Common myeloid progenitor, CD34-positive (primary cell): ENCODE data around the gene TPCN1.

ENCODE experiments used
- CTCF ChIA-PET: fragments of 350-600 bp; sonication (Branson Sonifier 250); formaldehyde crosslinking; loops from one replicate; lab custom pipeline; 2021; ENCODE audit warnings: antibody characterized with exemption; lab: Charles Lee
- POLR2A ChIA-PET: fragments of 350-600 bp; sonication (Branson Sonifier 250); formaldehyde crosslinking; loops from one replicate; lab custom pipeline; 2021; ENCODE audit warnings: antibody characterized with exemption; lab: Charles Lee
- DNase-seq, 3 donors: peaks; one replicate each; pipeline versions ENCODE4 v3.0.0 to v3.0.0-alpha.2; 2013
- H3K27ac ChIP-seq, 2 experiments: 1 replicate in 1 of 2; 2 replicates in 1 of 2; pipeline ENCODE4 v1.7.0; 2013; ENCODE audit warnings: inconsistent platforms in 2 of 2, low read length in 2 of 2, mild to moderate bottlenecking in 2 of 2, low read depth in 1 of 2, moderate library complexity in 1 of 2; ENCODE audit not compliant: severe bottlenecking in 2 of 2, insufficient read depth in 1 of 2, poor library complexity in 1 of 2
- H3K27me3 ChIP-seq, 5 experiments: replicated peaks in 2 of 5; 1 replicate in 3 of 5; 2 replicates in 2 of 5; pipeline versions ENCODE4 v1.6.1 to v1.7.0; 2013; ENCODE audit warnings: low read length in 4 of 5, mild to moderate bottlenecking in 2 of 5, moderate library complexity in 2 of 5, inconsistent platforms in 1 of 5; ENCODE audit not compliant: insufficient read depth in 5 of 5, control insufficient read depth in 4 of 5
- H3K36me3 ChIP-seq, 4 experiments: 1 replicate in 2 of 4; 2 replicates in 2 of 4; pipeline versions ENCODE4 v1.6.1 to v1.7.0; 2013; ENCODE audit warnings: low read length in 3 of 4, control low read depth in 1 of 4, mild to moderate bottlenecking in 1 of 4; ENCODE audit not compliant: control insufficient read depth in 4 of 4, insufficient read depth in 4 of 4
- H3K4me1 ChIP-seq, 4 experiments: 1 replicate in 3 of 4; 2 replicates in 1 of 4; pipeline versions ENCODE4 v1.6.1 to v1.7.1; 2013; ENCODE audit warnings: low read length in 3 of 4, mild to moderate bottlenecking in 3 of 4, control low read depth in 1 of 4, inconsistent platforms in 1 of 4, moderate library complexity in 1 of 4; ENCODE audit not compliant: control insufficient read depth in 4 of 4, insufficient read depth in 4 of 4; ENCODE audit errors: control extremely low read depth in 1 of 4
- H3K4me3 ChIP-seq, 7 experiments: 1 replicate in 4 of 7; 2 replicates in 3 of 7; pipeline versions ENCODE4 v1.5.1 to v1.7.0; 2013; ENCODE audit warnings: mild to moderate bottlenecking in 7 of 7, low read length in 6 of 7, moderate library complexity in 6 of 7, inconsistent platforms in 2 of 7, low read depth in 2 of 7, control low read depth in 1 of 7; ENCODE audit not compliant: insufficient read depth in 4 of 7, control insufficient read depth in 1 of 7; ENCODE audit errors: extremely low read depth in 1 of 7
- H3K9me3 ChIP-seq, 5 experiments: 1 replicate in 4 of 5; 2 replicates in 1 of 5; pipeline versions ENCODE4 v1.6.1 to v1.7.1; 2013; ENCODE audit warnings: low read length in 4 of 5, mild to moderate bottlenecking in 2 of 5, inconsistent platforms in 1 of 5, low read depth in 1 of 5, moderate library complexity in 1 of 5; ENCODE audit not compliant: control insufficient read depth in 4 of 5, insufficient read depth in 2 of 5; ENCODE audit errors: control extremely low read depth in 1 of 5
- WGBS: methylation state at CpG from one replicate; pipeline ENCODE4 v1.1.5; 2013; ENCODE audit not compliant: insufficient coverage; 5-methylcytosine and 5-hydroxymethylcytosine counted together

TPCN1 gene

DNA sequence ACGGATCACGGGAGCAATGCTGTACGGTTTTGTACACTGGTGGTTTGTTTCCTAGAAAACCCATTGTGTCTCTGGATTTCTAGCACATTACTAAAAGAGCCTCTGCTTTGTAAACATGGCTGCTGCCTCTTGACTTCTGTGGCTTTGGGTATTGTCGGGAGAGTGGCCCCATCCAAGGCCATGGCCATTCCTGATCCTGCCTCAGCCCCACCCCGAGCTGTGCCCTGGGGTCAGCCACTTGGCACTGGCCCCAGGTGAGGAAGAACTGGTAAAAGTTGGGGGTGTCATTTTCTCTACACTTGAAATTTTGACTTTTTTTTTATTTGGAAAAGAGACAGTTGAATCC, 77.2 kb downstream of the TPCN1 start:
- Histone ChIP-seq H3K4me1 (peaks cover 6 to 15% (median 11%) of the 10 kb centered on the region in 4 experiments), H3K27me3 (no peaks in the 10 kb centered on the region), H3K27ac (no peak overlapping the region), H3K4me3 (no peak overlapping the region), H3K36me3 (peaks cover under 1 to 54% (median 30%) of the 10 kb centered on the region in 4 experiments), H3K9me3 (no peaks in the 10 kb centered on the region)
- ChIA-PET CTCF (no interaction called here), POLR2A (no interaction called here)
- WGBS = 89% methylated on average over 4 of the region's 5 CpGs
- DNase-seq = no peak

DNA sequence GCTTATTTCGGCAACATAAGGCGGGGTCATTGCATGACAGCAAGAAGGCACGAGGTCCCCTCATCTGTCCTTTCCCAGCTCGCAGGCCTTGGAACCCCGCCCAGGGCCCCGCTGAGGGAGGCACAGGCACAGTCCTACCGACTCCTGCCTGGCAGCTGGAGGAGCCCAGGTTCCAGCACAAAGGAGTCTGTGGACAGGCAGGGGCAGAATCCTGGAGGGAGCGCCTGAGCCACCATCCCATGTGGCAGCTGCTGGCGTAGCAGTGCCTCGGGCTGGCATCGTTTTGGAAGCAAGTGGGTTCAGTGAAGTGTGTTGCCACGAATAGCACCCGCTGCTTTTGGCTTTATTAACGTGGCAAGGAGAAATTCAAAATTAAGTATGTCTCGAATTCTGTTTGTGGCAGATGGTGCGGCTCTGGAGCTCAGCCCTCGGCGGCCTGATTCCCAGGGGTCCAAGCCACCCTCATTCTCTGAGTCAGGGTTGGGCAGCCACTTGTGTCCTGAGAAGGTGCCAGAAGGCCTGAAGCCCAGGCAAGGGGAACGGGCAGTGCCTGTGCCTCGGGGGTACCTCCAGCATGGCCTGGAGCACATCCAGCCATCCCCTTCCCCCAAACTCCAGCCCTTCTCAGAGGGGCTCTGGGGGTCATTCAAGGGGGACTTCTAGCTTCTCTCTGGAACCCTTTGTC, 77.7 kb downstream of the TPCN1 start:
- Histone ChIP-seq H3K36me3 (peaks cover 3 to 50% (median 29%) of the 10 kb centered on the region in 4 experiments), H3K4me1 (peaks cover 6 to 17% (median 13%) of the 10 kb centered on the region in 4 experiments), H3K27ac (no peak overlapping the region), H3K27me3 (no peaks in the 10 kb centered on the region), H3K4me3 (no peak overlapping the region), H3K9me3 (no peaks in the 10 kb centered on the region)
- 98% methylated on average over 16 of the region's 20 CpGs for WGBS
- ChIA-PET POLR2A (no interaction called here), CTCF (interaction anchor here (0.9 kb wide), 1 partner anchor 103 kb away, joined by 3 read pairs; no protein-coding TSS in a partner anchor)
- DNase-seq = no peak

DNA sequence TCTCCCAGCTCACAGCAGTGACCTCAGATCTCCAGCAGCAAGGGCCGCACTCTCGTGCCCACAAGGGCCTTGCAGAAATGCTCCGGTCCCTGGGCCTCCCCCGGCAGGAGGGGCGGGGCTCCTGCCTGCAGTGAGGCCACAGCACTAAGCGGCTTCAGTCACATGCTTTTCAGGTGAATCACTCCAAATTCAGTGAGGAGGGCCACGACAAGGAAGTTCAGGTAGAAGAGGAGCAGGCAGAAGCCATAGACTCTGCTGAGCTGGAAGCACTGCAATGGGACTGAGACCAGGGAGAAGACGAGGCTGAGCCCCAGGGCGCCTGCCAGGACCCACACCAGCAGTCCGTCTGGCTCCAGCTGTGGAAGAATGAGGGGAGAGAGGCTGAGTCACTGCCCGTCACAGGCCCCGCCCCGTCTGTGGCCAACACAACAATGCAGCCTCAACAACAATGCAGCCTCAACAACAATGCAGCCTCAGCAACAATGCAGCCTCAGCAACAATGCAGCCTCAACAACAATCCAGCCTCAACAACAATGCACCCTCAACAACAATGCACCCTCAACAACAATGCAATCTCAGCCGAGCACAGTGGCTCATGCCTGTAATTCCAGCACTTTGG, 78.5 kb downstream of the TPCN1 start:
- ChIA-PET POLR2A (no interaction called here), CTCF (interaction anchor here (0.9 kb wide), 1 partner anchor 104 kb away, joined by 3 read pairs; no protein-coding TSS in a partner anchor)
- H3K4me3 ChIP-seq = no peak overlapping the region
- DNase-seq = no peak
- 95% methylated on average over 12 of the region's 14 CpGs for WGBS
- no peaks in the 10 kb centered on the region for H3K27me3 ChIP-seq
- no peak overlapping the region for H3K27ac ChIP-seq
- no peaks in the 10 kb centered on the region for H3K9me3 ChIP-seq
- H3K4me1 ChIP-seq = peaks cover 6 to 17% (median 13%) of the 10 kb centered on the region in 4 experiments
- peaks cover 3 to 53% (median 29%) of the 10 kb centered on the region in 4 experiments for H3K36me3 ChIP-seq

DNA sequence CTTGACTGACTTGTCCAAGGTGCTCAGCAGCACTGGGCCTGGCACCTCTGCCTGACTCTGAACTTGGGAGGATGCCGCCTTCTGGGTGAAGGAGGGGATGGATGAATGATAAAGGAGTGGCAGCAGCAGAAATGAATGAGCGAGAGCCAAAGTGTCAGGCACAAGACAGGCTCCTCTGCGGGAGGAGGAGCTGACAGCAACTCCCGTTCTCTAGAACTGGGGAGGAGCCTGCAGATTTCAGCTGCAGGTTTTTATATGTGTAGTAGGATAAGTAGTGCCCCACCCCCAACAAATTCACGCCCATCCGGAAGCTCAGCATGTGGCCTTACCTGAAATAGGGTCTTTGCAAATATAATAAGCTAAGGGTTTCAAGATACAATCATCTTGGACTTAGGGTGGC, 80.5 kb downstream of the TPCN1 start:
- DNase-seq = no peak
- Histone ChIP-seq H3K27ac (no peak overlapping the region), H3K4me3 (no peak overlapping the region), H3K9me3 (no peaks in the 10 kb centered on the region), H3K27me3 (no peaks in the 10 kb centered on the region), H3K4me1 (peaks cover 6 to 17% (median 13%) of the 10 kb centered on the region in 4 experiments), H3K36me3 (peaks cover 3 to 60% (median 36%) of the 10 kb centered on the region in 4 experiments)
- 100% methylated on average over 4 of the region's 6 CpGs for WGBS
- POLR2A ChIA-PET = interaction anchor here (0.6 kb wide), 2 partner anchors 22 to 551 kb away, joined by 3 to 6 read pairs; no protein-coding TSS in a partner anchor
- CTCF ChIA-PET = interaction anchor here (1.2 to 1.5 kb wide), 2 partner anchors 10 to 110 kb away, joined by 3 to 4 read pairs; no protein-coding TSS in a partner anchor

DNA sequence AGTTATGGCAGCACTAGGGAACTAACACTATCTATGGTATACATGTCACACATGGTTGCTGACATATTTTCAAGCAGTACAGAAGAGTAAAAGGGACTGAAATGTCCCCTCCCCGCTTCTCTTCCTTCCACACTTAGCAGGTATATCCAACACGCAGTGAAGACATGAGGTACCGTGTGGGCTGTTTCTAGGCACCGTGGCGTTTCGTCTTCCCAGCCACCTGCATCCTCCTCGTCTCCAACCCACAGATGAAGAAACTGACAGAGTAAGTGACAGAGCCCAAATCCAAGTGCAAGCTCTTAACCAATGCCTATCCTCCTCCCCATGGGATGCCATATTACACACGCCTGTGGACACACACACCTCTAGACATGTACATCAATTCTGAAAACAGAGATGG, 81.2 kb downstream of the TPCN1 start:
- POLR2A ChIA-PET = no interaction called here
- Histone ChIP-seq H3K9me3 (no peaks in the 10 kb centered on the region), H3K36me3 (peaks cover 3 to 59% (median 35%) of the 10 kb centered on the region in 4 experiments)

DNA sequence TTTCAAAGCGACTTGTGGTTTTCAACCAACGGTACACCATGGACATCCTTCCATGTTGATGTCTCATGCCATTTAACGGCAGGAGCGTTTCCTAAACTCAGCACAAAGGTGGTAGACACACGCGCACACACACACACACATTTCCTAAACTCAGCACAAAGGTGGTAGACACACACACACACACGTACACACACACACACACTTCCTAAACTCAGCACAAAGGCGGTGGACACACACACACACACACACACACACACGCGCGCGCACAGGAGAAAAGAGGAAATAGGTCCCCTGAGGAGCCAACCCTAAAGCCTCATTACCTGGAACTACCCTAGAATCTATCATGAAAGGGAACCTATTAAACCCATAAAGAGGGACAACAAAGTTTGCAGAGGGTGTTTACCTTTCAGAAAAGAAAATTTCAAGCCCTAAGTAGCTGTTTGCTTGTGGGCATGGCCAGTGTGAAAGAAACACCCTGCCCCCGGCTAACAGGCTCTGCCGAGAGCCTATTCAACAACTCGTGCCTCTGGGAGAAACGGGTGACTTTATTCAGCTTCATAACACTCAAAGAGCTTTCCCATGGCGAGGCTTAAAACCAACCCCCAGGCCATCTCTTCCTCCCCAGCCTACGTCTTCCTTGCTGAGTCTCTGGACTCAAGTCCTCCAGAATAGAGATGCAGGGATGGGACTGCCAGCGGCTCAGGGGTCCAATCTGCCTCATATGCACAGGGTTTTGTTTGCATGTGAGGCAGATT, 81.8 kb downstream of the TPCN1 start:
- ChIA-PET CTCF (interaction anchor here (1.0 to 1.3 kb wide), 2 partner anchors 8 to 11 kb away, joined by 3 read pairs; no protein-coding TSS in a partner anchor), POLR2A (no interaction called here)
- Histone ChIP-seq H3K9me3 (no peaks in the 10 kb centered on the region), H3K4me1 (peaks cover 6 to 17% (median 13%) of the 10 kb centered on the region in 4 experiments), H3K4me3 (peak overlapping the region in 3 of 7 experiments; percentile 1 to 22 (median 21)), H3K27me3 (no peaks in the 10 kb centered on the region), H3K36me3 (peaks cover 3 to 59% (median 35%) of the 10 kb centered on the region in 4 experiments), H3K27ac (no peak overlapping the region)
- peak; percentile 82 to 89 (median 85) for DNase-seq
- WGBS = 28% methylated on average over 10 of the region's 19 CpGs

More for the DNA sequence above, 81.2 kb downstream of the TPCN1 start:
- CTCF ChIA-PET = interaction anchor here (0.6 to 1.5 kb wide), 3 partner anchors 9 to 110 kb away, joined by 3 to 4 read pairs (median 3); no protein-coding TSS in a partner anchor
- DNase-seq = no peak
- Histone ChIP-seq H3K4me1 (peaks cover 6 to 17% (median 13%) of the 10 kb centered on the region in 4 experiments), H3K27me3 (no peaks in the 10 kb centered on the region), H3K27ac (no peak overlapping the region), H3K4me3 (peak overlapping the region in 2 of 7 experiments; percentile 1 to 22)
- 88% methylated on average over 7 of the region's 8 CpGs for WGBS
